Fibroblast of lung (primary cell): Measurements from ENCODE around the gene PRMT3. TPM values are rescaled to one million over a fixed set of nuclear protein-coding genes. Genes with fewer than 3 reads are reported as not detected.

Experiments
- DNase-seq, 2 donors: peaks; one replicate each; pipeline versions ENCODE4 v3.0.0 to v3.0.0-alpha.2; 2010; ENCODE audit warnings: low read depth in 2 of 2
- H2AFZ ChIP-seq: 2 replicates; pipeline ENCODE4 v1.5.1; 2012; ENCODE audit warnings: low read length, control low read depth, inconsistent platforms
- H3K27ac ChIP-seq: 2 replicates; pipeline ENCODE4 v1.5.1; 2011; ENCODE audit warnings: low read length, control low read depth; ENCODE audit not compliant: insufficient read depth
- H3K27me3 ChIP-seq: 2 replicates; pipeline ENCODE4 v1.5.1; 2011; ENCODE audit warnings: mild to moderate bottlenecking, low read length; ENCODE audit not compliant: control insufficient read depth, insufficient read depth
- H3K36me3 ChIP-seq: 2 replicates; pipeline ENCODE4 v1.5.1; 2011; ENCODE audit warnings: low read length; ENCODE audit not compliant: control insufficient read depth, insufficient read depth
- H3K4me1 ChIP-seq: 2 replicates; pipeline ENCODE4 v1.5.1; 2011; ENCODE audit warnings: low read length; ENCODE audit not compliant: control insufficient read depth, insufficient read depth; ENCODE audit errors: extremely low read depth
- H3K4me2 ChIP-seq: 2 replicates; pipeline ENCODE4 v1.5.1; 2011; ENCODE audit warnings: low read length, control low read depth; ENCODE audit not compliant: insufficient read depth; ENCODE audit errors: extremely low read depth
- H3K4me3 ChIP-seq, 4 experiments: fragments of 200-600 bp in 1 of 4; sonication (generic) in 1 of 4; replicated peaks in 1 of 4; 2 replicates each; pipeline ENCODE4 v1.5.1; 2011 to 2016; ENCODE audit warnings: low read length in 4 of 4, low read depth in 3 of 4, mild to moderate bottlenecking in 3 of 4, control low read depth in 2 of 4, inconsistent platforms in 1 of 4, mixed read lengths in 1 of 4; ENCODE audit not compliant: insufficient read depth in 1 of 4; ENCODE audit errors: control extremely low read depth in 1 of 4
- H3K79me2 ChIP-seq: 2 replicates; pipeline ENCODE4 v1.5.1; 2012; ENCODE audit warnings: mild to moderate bottlenecking, low read length, inconsistent platforms; ENCODE audit not compliant: control insufficient read depth, insufficient read depth
- H3K9ac ChIP-seq: 2 replicates; pipeline ENCODE4 v1.5.1; 2011; ENCODE audit warnings: mild to moderate bottlenecking, low read length, control low read depth; ENCODE audit not compliant: insufficient read depth
- H3K9me3 ChIP-seq: 2 replicates; pipeline ENCODE4 v1.5.1; 2012; ENCODE audit warnings: low read depth, low read length; ENCODE audit not compliant: control insufficient read depth, insufficient read depth
- H4K20me1 ChIP-seq: 2 replicates; pipeline ENCODE4 v1.5.1; 2011; ENCODE audit warnings: low read length; ENCODE audit not compliant: control insufficient read depth, insufficient read depth; ENCODE audit errors: extremely low read depth
- CTCF ChIP-seq, 2 donors: IDR thresholded peaks in 1 of 2; conservative IDR thresholded peaks in 1 of 2; 1 replicate in 1 of 2; 2 replicates in 1 of 2; pipeline ENCODE4 v1.5.1; 2011 to 2012; ENCODE audit warnings: low read length in 2 of 2, control low read depth in 1 of 2, inconsistent platforms in 1 of 2, low read depth in 1 of 2, mild to moderate bottlenecking in 1 of 2
- EZH2 ChIP-seq: IDR thresholded peaks from 2 replicates; pipeline ENCODE4 v1.5.1; 2012; ENCODE audit warnings: low read length, control low read depth, mild to moderate bottlenecking; ENCODE audit errors: missing control alignments
- polyA plus RNA-seq, 2 donors: library from polyadenylated mRNA; depleted of rRNA in 1 of 2; stranded (reverse) in 1 of 2; unstranded in 1 of 2; fragments of >200 nt; gene quantifications; 2 replicates each; pipeline ENCODE4 v1.2.1, GENCODE V29; 2011 to 2012; ENCODE audit warnings: missing spikeins in 1 of 2
- total RNA-seq: library from RNA; depleted of rRNA; stranded (reverse); fragments of >200 nt; gene quantifications from 2 replicates; pipeline ENCODE4 v1.2.1, GENCODE V29; 2014

PRMT3 gene
- total and polyA plus RNA-seq, 2 donors (not counting 1 experiment from before 2014, with no cell fraction given), result 13.0 to 14.2 TPM

DNA sequence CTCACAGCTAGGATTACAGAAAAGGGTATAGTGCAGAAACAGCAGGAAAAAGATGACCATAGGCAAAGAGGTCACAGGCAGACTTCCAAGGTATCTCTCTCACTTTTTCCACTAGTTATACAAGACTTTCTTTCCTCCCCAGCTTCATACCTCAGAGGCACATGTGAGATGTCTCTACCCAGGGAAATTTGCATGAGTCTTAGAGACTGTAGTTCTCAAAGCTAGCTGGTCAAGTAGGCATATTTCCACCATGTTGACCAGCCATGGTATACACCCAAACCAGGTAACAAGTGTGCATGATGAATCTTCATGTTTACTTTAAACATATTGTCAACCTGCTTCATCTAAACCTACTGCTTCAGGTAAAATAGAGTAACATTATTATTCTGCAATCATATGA lies 27.9 kb downstream of the PRMT3 start:
- H3K36me3 ChIP-seq, result no peaks in the 10 kb centered on the region
- H3K4me3 ChIP-seq, result no peak overlapping the region
- no peaks in the 10 kb centered on the region for H3K79me2 ChIP-seq
- H3K27ac ChIP-seq, result no peak overlapping the region
- no peaks in the 10 kb centered on the region for H3K27me3 ChIP-seq
- DNase-seq, result no peak
- no peaks in the 10 kb centered on the region for H4K20me1 ChIP-seq
- no peak overlapping the region for H3K9ac ChIP-seq
- H2AFZ ChIP-seq, result no peak overlapping the region
- TF ChIP-seq CTCF (conservative IDR thresholded peaks at IDR 0.05 in 1 of 2, IDR thresholded peaks at IDR 0.05 in 1 of 2; ENCODE audit: low read depth in 1 of 2, low read length in 2 of 2) (no peak), EZH2 (no peak)
- H3K9me3 ChIP-seq, result no peaks in the 10 kb centered on the region
- H3K4me1 ChIP-seq, result no peaks in the 10 kb centered on the region
- H3K4me2 ChIP-seq, result no peak overlapping the region

- Histone ChIP-seq H2AFZ (no peak overlapping the region), H3K4me2 (no peak overlapping the region), H3K9ac (no peak overlapping the region), H3K27me3 (no peaks in the 10 kb centered on the region), H4K20me1 (no peaks in the 10 kb centered on the region), H3K27ac (no peak overlapping the region), H3K79me2 (no peaks in the 10 kb centered on the region), H3K9me3 (no peaks in the 10 kb centered on the region), H3K4me3 (no peak overlapping the region), H3K4me1 (no peaks in the 10 kb centered on the region), H3K36me3 (no peaks in the 10 kb centered on the region)
- DNase-seq, result no peak
- TF ChIP-seq CTCF (conservative IDR thresholded peaks at IDR 0.05 in 1 of 2, IDR thresholded peaks at IDR 0.05 in 1 of 2; ENCODE audit: low read depth in 1 of 2, low read length in 2 of 2) (no peak), EZH2 (no peak)
These were observed 30.3 kb downstream of the PRMT3 start for GRCh38 chr11:20417771-20418170.

GRCh38 chr11:20421946-20422345 lies 34.4 kb downstream of the PRMT3 start:
- H3K9me3 ChIP-seq, result no peaks in the 10 kb centered on the region
- DNase-seq, result no peak
- H3K36me3 ChIP-seq, result no peaks in the 10 kb centered on the region
- H2AFZ ChIP-seq, result no peak overlapping the region
- H3K4me2 ChIP-seq, result no peak overlapping the region
- H3K27me3 ChIP-seq, result no peaks in the 10 kb centered on the region
- TF ChIP-seq CTCF (conservative IDR thresholded peaks at IDR 0.05 in 1 of 2, IDR thresholded peaks at IDR 0.05 in 1 of 2; ENCODE audit: low read depth in 1 of 2, low read length in 2 of 2), result no peak
- TF ChIP-seq EZH2, result no peak
- no peak overlapping the region for H3K27ac ChIP-seq
- H4K20me1 ChIP-seq, result no peaks in the 10 kb centered on the region
- no peaks in the 10 kb centered on the region for H3K4me1 ChIP-seq
- no peak overlapping the region for H3K4me3 ChIP-seq
- H3K79me2 ChIP-seq, result no peaks in the 10 kb centered on the region
- no peak overlapping the region for H3K9ac ChIP-seq
